Activated naive CD4-positive, alpha-beta T cell treated with anti-CD3 and anti-CD28 coated beads for 36 hours (primary cell): ENCODE results near the gene PROM1. TPM values are rescaled to one million over a fixed set of nuclear protein-coding genes. Genes with fewer than 3 reads are reported as not detected.

Experiments used
- CTCF ChIA-PET: fragments of 350-600 bp; sonication (Branson Sonifier 250); formaldehyde crosslinking; loops from one replicate; lab custom pipeline; 2021; ENCODE audit warnings: antibody characterized with exemption; lab: Charles Lee
- DNase-seq: peaks from one replicate; pipeline ENCODE4 v3.0.0-alpha.2; 2020
- H3K27ac Mint-ChIP-seq: one replicate; pipeline ENCODE4 v1.8.0; 2021; ENCODE audit warnings: mild to moderate bottlenecking, mixed read lengths
- H3K27me3 Mint-ChIP-seq: one replicate; pipeline ENCODE4 v1.8.0; 2021; ENCODE audit warnings: low read depth, mixed read lengths
- H3K36me3 Mint-ChIP-seq: one replicate; pipeline ENCODE4 v1.8.0; 2021; ENCODE audit warnings: low read depth, mixed read lengths
- H3K4me1 Mint-ChIP-seq: one replicate; pipeline ENCODE4 v1.8.0; 2021; ENCODE audit warnings: low read depth, mixed read lengths
- H3K4me3 Mint-ChIP-seq: one replicate; pipeline ENCODE4 v1.8.0; 2021; ENCODE audit warnings: mild to moderate bottlenecking, moderate library complexity, mixed read lengths
- H3K9me3 Mint-ChIP-seq: one replicate; pipeline ENCODE4 v1.8.0; 2021; ENCODE audit warnings: mixed read lengths
- intact Hi-C: fragments of 100-400 bp; cut with micrococcal nuclease; formaldehyde crosslinking; loops from one replicate; pipeline ENCODE4 v1.15.1; 2023
- total RNA-seq, 2 experiments: library from RNA; stranded (reverse); gene quantifications; one replicate each; pipeline ENCODE4 v1.2.3, GENCODE V29; 2021

Gene PROM1
- total RNA-seq, 2 experiments from 2014 or later = 0.05 to 0.10 TPM

DNA sequence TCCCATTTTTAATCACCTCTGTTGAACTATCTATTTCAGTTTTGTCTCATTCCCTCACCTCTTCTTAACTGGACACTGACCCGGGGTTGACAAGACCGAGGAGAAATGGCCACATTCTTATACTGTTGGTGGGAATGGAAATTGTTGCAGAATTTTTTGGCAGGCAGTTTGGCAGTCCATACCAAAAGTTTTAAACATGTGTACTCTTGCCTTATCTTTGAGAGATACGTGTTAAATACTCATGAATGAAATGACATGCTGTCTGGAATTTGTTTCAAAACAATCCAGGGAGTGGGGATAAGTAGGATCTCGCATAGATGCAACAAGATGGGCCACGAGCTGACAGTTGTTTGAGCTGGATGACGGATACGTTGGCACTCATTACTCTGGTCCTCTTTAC lies 157.3 kb downstream of the PROM1 start:
- Mint-ChIP-seq H3K9me3 (no peaks in the 10 kb centered on the region), H3K27me3 (peaks cover 11% of the 10 kb centered on the region), H3K27ac (no peak overlapping the region), H3K36me3 (no peaks in the 10 kb centered on the region), H3K4me3 (no peak overlapping the region), H3K4me1 (peaks cover 11% of the 10 kb centered on the region)
- CTCF ChIA-PET = interaction anchor here (0.7 to 1.3 kb wide), 2 partner anchors 29 to 44 kb away, joined by 5 to 8 read pairs; no protein-coding TSS in a partner anchor
- intact Hi-C loops = no loop called here
- no peak for DNase-seq

DNA sequence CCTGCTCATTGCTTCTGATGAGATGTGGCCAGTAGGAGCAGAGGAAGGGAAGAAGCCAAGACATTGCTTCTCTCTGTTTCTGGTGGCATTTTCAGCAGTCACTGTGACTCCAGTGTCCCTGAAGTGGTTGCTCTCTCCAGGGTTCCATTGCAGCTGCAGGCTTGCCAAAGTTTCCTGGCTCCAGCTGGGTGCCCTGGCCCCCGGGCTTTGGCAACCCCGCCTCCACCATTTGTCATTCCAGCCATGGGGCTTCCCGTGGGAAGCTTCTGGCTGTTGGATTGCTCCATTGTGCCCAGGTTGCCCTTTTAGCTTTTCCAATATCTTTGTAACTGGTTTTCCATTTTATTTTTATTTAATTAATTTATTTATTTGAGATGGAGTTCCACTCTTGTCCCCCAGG lies 158.0 kb downstream of the PROM1 start:
- Mint-ChIP-seq H3K4me3 (no peak overlapping the region), H3K9me3 (no peaks in the 10 kb centered on the region), H3K27ac (no peak overlapping the region), H3K4me1 (peaks cover 11% of the 10 kb centered on the region), H3K36me3 (no peaks in the 10 kb centered on the region), H3K27me3 (peaks cover 6% of the 10 kb centered on the region)
- CTCF ChIA-PET = interaction anchor here (0.6 to 1.2 kb wide), 3 partner anchors 33 to 1243 kb away, joined by 3 to 6 read pairs (median 5); no protein-coding TSS in a partner anchor
- no peak for DNase-seq
- intact Hi-C loops = no loop called here

- H3K36me3 Mint-ChIP-seq = no peaks in the 10 kb centered on the region
- no peaks in the 10 kb centered on the region for H3K9me3 Mint-ChIP-seq
- DNase-seq = no peak
- H3K4me3 Mint-ChIP-seq = no peak overlapping the region
- no peak overlapping the region for H3K27ac Mint-ChIP-seq
- intact Hi-C loops = no loop called here
- no peaks in the 10 kb centered on the region for H3K4me1 Mint-ChIP-seq
- CTCF ChIA-PET = interaction anchor here (2.1 kb wide), 1 partner anchor 38 kb away, joined by 9 read pairs; no protein-coding TSS in a partner anchor
- H3K27me3 Mint-ChIP-seq = peaks cover 2% of the 10 kb centered on the region
These were observed 162.3 kb downstream of the PROM1 start for GRCh38 chr4:15921592-15921932.

DNA sequence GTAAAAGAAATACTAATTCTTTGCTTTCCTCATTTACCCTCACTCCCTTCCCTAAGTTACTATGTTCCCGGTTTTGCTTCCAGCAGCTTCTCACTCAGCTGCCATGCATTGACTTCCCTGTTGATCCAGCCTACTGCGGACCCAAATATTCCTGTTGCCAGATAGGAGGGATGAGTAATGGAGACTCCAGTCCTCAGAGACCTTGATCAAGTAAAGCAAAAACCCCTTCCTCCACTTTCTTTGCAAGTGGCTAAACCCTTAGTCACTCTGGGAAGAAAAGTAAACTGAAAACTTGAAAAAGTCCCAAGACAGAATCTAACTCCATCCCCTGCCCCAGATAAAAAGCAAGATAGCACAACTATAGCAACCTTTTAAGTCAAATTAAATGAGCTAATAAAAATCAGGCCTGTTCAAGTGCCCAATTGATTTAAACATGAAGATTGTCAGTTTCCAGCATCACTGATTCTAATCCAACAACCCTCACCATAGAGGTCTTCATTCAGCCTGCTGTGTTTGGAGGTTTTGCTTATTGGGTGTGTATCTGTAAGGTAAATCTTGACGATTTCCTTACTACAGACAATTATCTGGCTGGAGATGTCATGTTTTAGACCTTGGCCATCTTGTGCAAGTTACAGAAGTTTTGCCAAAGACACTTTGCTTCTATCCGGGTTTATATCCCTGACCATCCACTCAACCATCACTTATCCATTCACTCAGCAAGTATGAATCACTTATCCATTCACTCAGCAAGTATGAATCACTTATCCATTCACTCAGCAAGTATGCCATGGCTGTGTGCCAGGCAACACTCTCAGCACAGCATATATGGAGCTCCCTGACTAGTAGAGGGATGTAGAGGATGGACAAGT lies 162.9 kb downstream of the PROM1 start:
- Mint-ChIP-seq H3K36me3 (no peaks in the 10 kb centered on the region), H3K9me3 (peaks cover 2% of the 10 kb centered on the region), H3K27ac (no peak overlapping the region), H3K4me3 (no peak overlapping the region), H3K27me3 (peaks cover 2% of the 10 kb centered on the region), H3K4me1 (no peaks in the 10 kb centered on the region)
- CTCF ChIA-PET = interaction anchor here (2.1 kb wide), 1 partner anchor 38 kb away, joined by 9 read pairs; no protein-coding TSS in a partner anchor
- intact Hi-C loops = no loop called here
- peak; percentile 23 for DNase-seq

GRCh38 chr4:15918484-15919129 lies 165.2 kb downstream of the PROM1 start:
- Mint-ChIP-seq H3K4me1 (no peaks in the 10 kb centered on the region), H3K4me3 (no peak overlapping the region), H3K36me3 (no peaks in the 10 kb centered on the region), H3K27me3 (peaks cover 2% of the 10 kb centered on the region), H3K9me3 (peaks cover 5% of the 10 kb centered on the region), H3K27ac (no peak overlapping the region)
- CTCF ChIA-PET = interaction anchor here (1.1 kb wide), 1 partner anchor 193 kb away, joined by 3 read pairs; no protein-coding TSS in a partner anchor
- intact Hi-C loops = no loop called here
- no peak for DNase-seq

Other genes starting within 250 kb of the PROM1 start
- not detected for gene FGFBP1, start 145.3 kb downstream of the PROM1 start, total RNA-seq
- not detected for gene FGFBP2, start 120.8 kb downstream of the PROM1 start, total RNA-seq
- gene TAPT1, start 142.4 kb upstream of the PROM1 start, total RNA-seq = 10 to 100 TPM; 48.6 to 48.9 TPM